MG63 (cell line): ENCODE results near the gene PRR33. TPM values are rescaled to one million over a fixed set of nuclear protein-coding genes. Genes with fewer than 3 reads are reported as not detected.
A peak's percentile ranks its signal among the peaks of the same experiment; 100 is the strongest.

Experiments used
- DNase-seq: peaks from one replicate; pipeline ENCODE4 v3.0.0-alpha.2; 2020
- H3K27me3 ChIP-seq: fragments of 250-450 bp; sonication (Bioruptor Pico); 2 replicates; pipeline ENCODE4 v1.5.1; 2020; ENCODE audit warnings: mild to moderate bottlenecking, moderate library complexity
- H3K36me3 ChIP-seq: fragments of 250-450 bp; sonication (Bioruptor Pico); 2 replicates; pipeline ENCODE4 v1.5.1; 2020; ENCODE audit warnings: mild to moderate bottlenecking, moderate library complexity
- H3K4me3 ChIP-seq: fragments of 250-450 bp; sonication (Bioruptor Pico); 2 replicates; pipeline ENCODE4 v1.5.1; 2020; ENCODE audit warnings: mild to moderate bottlenecking, moderate library complexity
- H3K9me3 ChIP-seq: fragments of 250-450 bp; sonication (Bioruptor Pico); 2 replicates; pipeline ENCODE4 v1.5.1; 2020; ENCODE audit warnings: mild to moderate bottlenecking, moderate library complexity
- total RNA-seq: library from RNA; depleted of rRNA; stranded (reverse); fragments of >200 nt; shearing (Covaris generic); gene quantifications from 2 replicates; pipeline ENCODE4 v1.2.3, GENCODE V29; 2014; ENCODE audit warnings: low replicate concordance

Gene PRR33
- total RNA-seq, 1 experiment from 2014 or later = not detected

DNA sequence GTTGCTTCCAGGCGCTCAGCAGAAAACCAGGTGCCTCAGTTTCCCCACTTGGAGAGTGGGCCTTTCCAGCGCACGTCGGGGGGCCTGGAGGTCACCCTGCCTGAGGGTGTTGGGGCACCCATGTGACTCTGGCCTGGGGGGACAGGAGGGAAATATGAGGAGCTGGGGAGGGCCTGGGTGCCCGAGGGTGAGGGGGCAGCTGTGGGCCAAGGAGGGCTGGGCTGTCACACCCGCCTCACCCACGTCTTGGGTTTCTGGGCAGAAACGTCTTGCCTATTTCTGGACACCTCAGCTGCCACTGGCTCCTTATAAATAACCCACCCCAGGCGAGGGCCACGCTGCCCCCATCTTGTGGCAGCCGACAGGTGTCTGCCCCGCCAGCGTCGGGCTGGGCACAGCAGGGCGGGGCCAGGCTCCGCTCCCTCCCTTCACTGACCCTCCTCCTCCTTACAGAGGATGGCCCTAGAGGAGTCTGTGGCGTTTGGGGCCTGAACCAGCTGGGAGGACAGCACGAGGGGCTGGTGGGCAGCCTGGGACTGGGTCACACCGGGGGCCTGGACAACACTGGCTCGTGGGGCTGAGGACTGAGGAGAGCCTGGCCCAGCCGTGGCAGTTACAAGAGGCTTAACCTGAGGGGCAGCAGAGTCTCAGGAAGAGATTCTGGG is 29.3 kb upstream of the PRR33 start:
- Histone ChIP-seq H3K9me3 (no peaks in the 10 kb centered on the region), H3K4me3 (no peak overlapping the region), H3K27me3 (no peaks in the 10 kb centered on the region), H3K36me3 (no peaks in the 10 kb centered on the region)
- DNase-seq = no peak

- Histone ChIP-seq H3K4me3 (no peak overlapping the region), H3K9me3 (no peaks in the 10 kb centered on the region), H3K36me3 (no peaks in the 10 kb centered on the region), H3K27me3 (no peaks in the 10 kb centered on the region)
- no peak for DNase-seq
Observed at GRCh38 chr11:1920128-1920908, 28.6 kb upstream of the PRR33 start.

DNA sequence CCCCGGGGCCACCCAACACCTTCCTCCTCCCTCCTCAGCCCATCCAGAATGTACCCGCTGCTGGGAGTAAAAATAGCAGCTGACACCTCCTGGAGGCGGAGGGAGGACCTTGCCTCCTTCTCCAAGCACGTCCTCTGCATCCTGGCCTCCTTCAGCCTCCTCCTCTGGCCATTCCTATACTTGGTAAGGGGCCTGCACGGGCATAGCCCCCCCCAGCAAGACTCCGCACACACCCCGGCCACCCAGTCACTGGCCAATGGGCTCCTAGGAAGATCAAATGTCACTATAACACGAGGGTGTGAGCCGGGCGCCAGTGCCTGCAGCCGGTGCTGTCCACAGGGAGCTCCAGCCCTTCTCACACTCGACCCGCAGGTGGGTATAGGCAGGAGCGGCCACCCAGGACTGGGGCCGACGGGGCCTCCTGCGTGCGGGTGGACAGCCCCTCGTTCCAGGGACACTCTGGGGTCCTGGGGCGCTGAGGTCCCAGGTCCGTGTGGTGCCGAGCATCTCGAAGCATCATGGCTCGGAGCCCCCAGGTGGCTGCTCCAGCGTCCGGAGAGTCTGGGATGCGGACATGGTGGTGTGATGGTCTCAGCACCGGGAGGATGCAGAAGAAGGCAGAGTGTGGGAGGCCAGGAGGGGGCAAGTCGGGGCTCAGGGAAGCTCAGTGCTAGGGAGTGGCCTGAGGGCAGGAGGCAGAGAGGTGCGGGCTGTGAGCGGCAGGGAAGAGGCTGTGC is 27.9 kb upstream of the PRR33 start, which contains the start of gene TNNT3:
TSS of gene TNNT3 (plus strand) at position 313 of the 737 bp plus-strand sequence. CDS start 3,172 bp downstream, outside the sequence.
- no peak within 1 kb of the TSS for H3K4me3 ChIP-seq
- H3K9me3 ChIP-seq = no peaks in the 10 kb centered on the region
- H3K36me3 ChIP-seq = no peaks in the 10 kb centered on the region
- no peaks in the 10 kb centered on the region for H3K27me3 ChIP-seq
- no peak for DNase-seq

- Histone ChIP-seq H3K36me3 (no peaks in the 10 kb centered on the region), H3K9me3 (no peaks in the 10 kb centered on the region), H3K4me3 (no peak overlapping the region), H3K27me3 (no peaks in the 10 kb centered on the region)
- no peak for DNase-seq
Observed at GRCh38 chr11:1918436-1919315, 27.0 kb upstream of the PRR33 start.

GRCh38 chr11:1917523-1918435 is 26.1 kb upstream of the PRR33 start:
- DNase-seq = peak; percentile 42
- no peaks in the 10 kb centered on the region for H3K27me3 ChIP-seq
- H3K36me3 ChIP-seq = no peaks in the 10 kb centered on the region
- H3K4me3 ChIP-seq = no peak overlapping the region
- no peaks in the 10 kb centered on the region for H3K9me3 ChIP-seq

DNA sequence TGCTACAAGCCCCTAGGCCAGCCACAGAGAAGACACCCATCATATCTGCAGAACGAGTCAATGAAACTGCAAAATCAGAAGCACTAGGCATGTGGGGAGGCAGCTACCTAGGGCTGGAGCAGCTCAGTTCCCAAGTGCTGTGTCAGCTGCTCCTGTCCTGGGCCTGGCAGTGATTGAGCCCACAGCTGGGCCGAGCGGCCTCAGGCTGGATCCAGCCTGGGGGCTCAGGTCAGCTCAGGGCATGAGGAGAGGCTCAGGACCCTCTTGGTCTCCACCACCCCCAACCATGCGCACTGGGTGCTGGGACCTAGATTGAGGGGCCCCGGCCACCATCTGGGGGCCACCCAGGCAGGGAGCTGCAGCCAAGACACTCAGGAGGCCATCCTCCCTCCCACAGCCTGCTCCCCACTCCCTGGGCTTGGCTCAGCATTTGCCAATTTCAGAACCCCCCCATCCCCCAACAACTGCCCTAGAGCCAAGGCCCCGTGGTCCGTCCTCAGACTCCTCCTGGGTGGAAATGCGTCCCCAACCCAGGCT is 25.4 kb upstream of the PRR33 start:
- Histone ChIP-seq H3K36me3 (no peaks in the 10 kb centered on the region), H3K4me3 (no peak overlapping the region), H3K9me3 (no peaks in the 10 kb centered on the region), H3K27me3 (no peaks in the 10 kb centered on the region)
- DNase-seq = no peak

GRCh38 chr11:1916132-1916985 is 24.7 kb upstream of the PRR33 start:
- Histone ChIP-seq H3K9me3 (no peaks in the 10 kb centered on the region), H3K27me3 (no peaks in the 10 kb centered on the region), H3K36me3 (no peaks in the 10 kb centered on the region), H3K4me3 (no peak overlapping the region)
- no peak for DNase-seq

DNA sequence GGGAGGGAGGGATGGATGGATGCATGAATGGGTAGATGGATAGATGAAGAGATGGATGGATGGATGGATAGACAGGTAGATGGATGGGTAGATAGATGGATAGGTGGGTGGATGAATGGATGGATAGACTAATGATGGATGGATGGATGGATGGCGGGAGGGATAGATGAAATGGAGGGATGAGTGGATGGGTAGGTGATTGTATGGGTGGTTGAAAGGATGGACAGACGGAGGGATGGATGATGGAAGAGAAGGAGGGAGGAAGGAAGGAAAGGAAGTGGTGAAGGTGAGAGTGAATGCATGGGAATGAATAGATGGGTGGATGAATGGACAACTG is 24.1 kb upstream of the PRR33 start:
- Histone ChIP-seq H3K4me3 (no peak overlapping the region), H3K9me3 (no peaks in the 10 kb centered on the region), H3K36me3 (no peaks in the 10 kb centered on the region), H3K27me3 (no peaks in the 10 kb centered on the region)
- no peak for DNase-seq

- Histone ChIP-seq H3K36me3 (no peaks in the 10 kb centered on the region), H3K9me3 (no peaks in the 10 kb centered on the region), H3K27me3 (no peaks in the 10 kb centered on the region), H3K4me3 (no peak overlapping the region)
- DNase-seq = no peak
Observed at GRCh38 chr11:1913271-1914060, 21.8 kb upstream of the PRR33 start.

DNA sequence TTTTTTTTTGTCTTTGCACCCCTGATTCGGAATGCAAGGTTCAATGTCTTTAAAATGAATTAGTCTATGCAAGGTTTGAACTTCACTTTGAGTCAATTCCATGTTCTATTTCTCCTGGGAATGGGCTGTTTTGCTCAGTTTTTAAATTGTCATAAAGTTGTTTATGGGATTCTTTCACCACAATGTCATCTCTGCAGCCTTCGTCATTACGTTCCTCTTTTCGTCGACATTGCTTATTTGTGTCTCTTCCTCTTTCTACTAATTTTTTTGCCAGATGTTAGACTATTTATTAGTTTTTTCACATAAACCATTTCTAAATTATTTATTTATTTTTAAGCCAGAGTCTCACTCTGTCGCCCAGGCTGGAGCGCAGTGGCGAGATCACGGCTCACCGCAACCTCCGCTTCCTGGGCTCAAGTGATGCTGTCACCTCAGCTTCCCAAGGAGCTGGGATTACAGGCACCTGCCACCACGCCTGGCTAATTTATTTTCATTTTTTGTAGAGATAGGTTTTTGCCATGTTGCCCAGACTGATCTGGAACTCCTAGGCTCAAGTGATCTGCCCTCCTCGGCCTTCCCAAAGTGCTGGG is 20.7 kb upstream of the PRR33 start:
- Histone ChIP-seq H3K9me3 (no peaks in the 10 kb centered on the region), H3K36me3 (no peaks in the 10 kb centered on the region), H3K27me3 (no peaks in the 10 kb centered on the region), H3K4me3 (no peak overlapping the region)
- DNase-seq = no peak

GRCh38 chr11:1909524-1909923 is 17.8 kb upstream of the PRR33 start:
- Histone ChIP-seq H3K27me3 (no peaks in the 10 kb centered on the region), H3K4me3 (no peak overlapping the region), H3K9me3 (no peaks in the 10 kb centered on the region), H3K36me3 (no peaks in the 10 kb centered on the region)
- no peak for DNase-seq

GRCh38 chr11:1908618-1909017 is 16.9 kb upstream of the PRR33 start:
- Histone ChIP-seq H3K9me3 (no peaks in the 10 kb centered on the region), H3K36me3 (no peaks in the 10 kb centered on the region), H3K4me3 (no peak overlapping the region), H3K27me3 (no peaks in the 10 kb centered on the region)
- DNase-seq = no peak

- DNase-seq = no peak
- H3K9me3 ChIP-seq = no peaks in the 10 kb centered on the region
- no peak overlapping the region for H3K4me3 ChIP-seq
- H3K27me3 ChIP-seq = no peaks in the 10 kb centered on the region
- no peaks in the 10 kb centered on the region for H3K36me3 ChIP-seq
Observed at GRCh38 chr11:1906611-1907423, 15.1 kb upstream of the PRR33 start.
